ENCODE measurements around the gene NOXO1. TPM values are rescaled to one million over a fixed set of nuclear protein-coding genes. Genes with fewer than 3 reads are reported as not detected.

NOXO1 gene
- total RNA-seq, 2 experiments from 2014 or later = 0.31 TPM; not detected in 1

- ATAC-seq (no peak), DNase-seq (no peak)
- ChIA-PET CTCF (interaction anchor here (1.0 to 2.4 kb wide), 2 partner anchors 14 to 112 kb away, joined by 3 to 11 read pairs; no protein-coding TSS in a partner anchor), POLR2A (interaction anchor here (1.3 to 1.5 kb wide), 4 partner anchors 18 to 127 kb away, joined by 4 to 8 read pairs (median 6); partner anchors contain the start of genes NTHL1, TRAF7 and TSC2)
- no peak for TF ChIP-seq CTCF (IDR thresholded peaks at IDR 0.05)
- intact Hi-C loops (cut with micrococcal nuclease) = no loop called here
- H3K4me3 Mint-ChIP-seq = peak overlapping the region; percentile 60
- H3K27ac Mint-ChIP-seq = no peak overlapping the region
- H3K4me1 Mint-ChIP-seq (ENCODE audit: low read depth) = peaks cover 13% of the 10 kb centered on the region
- H3K9me3 Mint-ChIP-seq = no peaks in the 10 kb centered on the region
- H3K27me3 Mint-ChIP-seq = peaks cover 11% of the 10 kb centered on the region
- no peaks in the 10 kb centered on the region for H3K36me3 Mint-ChIP-seq (ENCODE audit: low read depth)
These were observed 46.9 kb upstream of the NOXO1 start for GRCh38 chr16:2028146-2028545.

GRCh38 chr16:2027024-2028010, 46.0 kb upstream of the NOXO1 start:
- DNase-seq = no peak

GRCh38 chr16:2026461-2027023, 45.3 kb upstream of the NOXO1 start, which contains the start of gene NHERF2:
Gene NHERF2, plus strand, starts transcription at chr16:2026902. Its CDS starts 104 bp downstream, at chr16:2027006.
- H3K9me3 Mint-ChIP-seq = no peaks in the 10 kb centered on the region
- peak within 1 kb of the TSS; percentile 60 for H3K4me3 Mint-ChIP-seq
- no peak for DNase-seq
- intact Hi-C loops (cut with micrococcal nuclease) = no loop called here
- ATAC-seq = no peak
- peaks cover 3% of the 10 kb centered on the region for H3K36me3 Mint-ChIP-seq (ENCODE audit: low read depth)
- peaks cover 18% of the 10 kb centered on the region for H3K4me1 Mint-ChIP-seq (ENCODE audit: low read depth)
- H3K27ac Mint-ChIP-seq = no peak within 1 kb of the TSS
- CTCF ChIA-PET = interaction anchor here (1.6 to 2.4 kb wide), 2 partner anchors 10 to 114 kb away, joined by 5 to 11 read pairs; no protein-coding TSS in a partner anchor
- TF ChIP-seq CTCF (IDR thresholded peaks at IDR 0.05) = no peak
- peaks cover 17% of the 10 kb centered on the region for H3K27me3 Mint-ChIP-seq
- POLR2A ChIA-PET = interaction anchor here (1.4 to 1.5 kb wide), 2 partner anchors 126 to 128 kb away, joined by 6 to 8 read pairs; partner anchors contain the start of gene TRAF7

More at GRCh38 chr16:2027024-2028010, 46.0 kb upstream of the NOXO1 start:
- Mint-ChIP-seq H3K9me3 (no peaks in the 10 kb centered on the region), H3K27ac (no peak overlapping the region), H3K4me3 (peak overlapping the region; percentile 60), H3K27me3 (peaks cover 14% of the 10 kb centered on the region), H3K36me3 (ENCODE audit: low read depth) (peaks cover 2% of the 10 kb centered on the region), H3K4me1 (ENCODE audit: low read depth) (peaks cover 18% of the 10 kb centered on the region)
- TF ChIP-seq CTCF (IDR thresholded peaks at IDR 0.05) = peak; percentile 10
- ChIA-PET CTCF (interaction anchor here (1.0 to 2.4 kb wide), 2 partner anchors 14 to 113 kb away, joined by 3 to 11 read pairs; no protein-coding TSS in a partner anchor), POLR2A (interaction anchor here (1.3 to 1.5 kb wide), 4 partner anchors 18 to 128 kb away, joined by 4 to 8 read pairs (median 6); partner anchors contain the start of genes NTHL1, TRAF7 and TSC2)
- intact Hi-C loops (cut with micrococcal nuclease) = no loop called here
- ATAC-seq = no peak

GRCh38 chr16:2025878-2026460, 44.7 kb upstream of the NOXO1 start:
- ATAC-seq (no peak), DNase-seq (no peak)
- H3K27me3 Mint-ChIP-seq = peaks cover 19% of the 10 kb centered on the region
- H3K27ac Mint-ChIP-seq = no peak overlapping the region
- H3K4me3 Mint-ChIP-seq = peak overlapping the region; percentile 15
- ChIA-PET POLR2A (no interaction called here), CTCF (interaction anchor here (1.6 to 2.4 kb wide), 2 partner anchors 10 to 114 kb away, joined by 5 to 11 read pairs; no protein-coding TSS in a partner anchor)
- H3K4me1 Mint-ChIP-seq (ENCODE audit: low read depth) = peaks cover 18% of the 10 kb centered on the region
- TF ChIP-seq CTCF (IDR thresholded peaks at IDR 0.05) = no peak
- H3K36me3 Mint-ChIP-seq (ENCODE audit: low read depth) = peaks cover 4% of the 10 kb centered on the region
- H3K9me3 Mint-ChIP-seq = no peaks in the 10 kb centered on the region
- intact Hi-C loops (cut with micrococcal nuclease) = no loop called here

Measured in activated CD8-positive, alpha-beta T cell treated with anti-CD3 and anti-CD28 coated beads for 36 hours (primary cell).